K562 (cell line): ENCODE data around the gene UBE2H. TPM values are rescaled to one million over a fixed set of nuclear protein-coding genes. Genes with fewer than 3 reads are reported as not detected.

Experiments used
- CXXC5 ChIP-seq: fragments of 250-450 bp; sonication (Bioruptor Pico); IDR thresholded peaks from 2 replicates; pipeline ENCODE4 v1.8.0; 2022; ENCODE audit warnings: inconsistent platforms, mild to moderate bottlenecking, moderate library complexity
- E2F6 ChIP-seq, 2 experiments: IDR thresholded peaks; 2 replicates each; pipeline ENCODE4 v1.6.1; 2011; ENCODE audit warnings: borderline replicate concordance in 1 of 2, control low read depth in 1 of 2, low read depth in 1 of 2, low read length in 1 of 2, mild to moderate bottlenecking in 1 of 2, mixed read lengths in 1 of 2, moderate library complexity in 1 of 2; ENCODE audit not compliant: insufficient read depth in 1 of 2, insufficient read length in 1 of 2, poor library complexity in 1 of 2, severe bottlenecking in 1 of 2; ENCODE audit errors: extremely low read depth in 1 of 2
- GABPB2 ChIP-seq: fragments of 250-450 bp; sonication (Bioruptor Pico); conservative IDR thresholded peaks from 2 replicates; pipeline ENCODE4 v1.5.1; 2021; ENCODE audit warnings: mild to moderate bottlenecking
- JUN ChIP-seq, 2 experiments: sonication (generic) in 1 of 2; formaldehyde crosslinking in 1 of 2; IDR thresholded peaks; 2 replicates each; pipeline versions ENCODE4 v1.6.1 to v1.8.0; 2012 to 2022; ENCODE audit warnings: borderline replicate concordance in 2 of 2, mild to moderate bottlenecking in 2 of 2, improper control_type of control experiment in 1 of 2, low read depth in 1 of 2, low read length in 1 of 2, missing genetic modification reagents in 1 of 2
- MYNN ChIP-seq, 2 experiments: sonication (generic); formaldehyde crosslinking in 1 of 2; IDR thresholded peaks; 2 replicates each; pipeline versions ENCODE4 v1.5.0 to v1.6.1; 2016 to 2020; ENCODE audit warnings: antibody characterized with exemption in 1 of 2, missing genetic modification reagents in 1 of 2
- NELFE ChIP-seq: IDR thresholded peaks from 2 replicates; pipeline ENCODE4 v1.6.1; 2011; ENCODE audit warnings: mild to moderate bottlenecking; ENCODE audit not compliant: insufficient read depth, insufficient read length
- PTTG1 ChIP-seq: fragments of 450-650 bp; IDR thresholded peaks from 2 replicates; pipeline ENCODE4 v1.6.1; 2016; ENCODE audit warnings: low read depth, mild to moderate bottlenecking, missing genetic modification characterization, missing compliant biosample characterization
- SAP30 ChIP-seq: fragments of 200-600 bp; sonication (generic); IDR thresholded peaks from 2 replicates; pipeline ENCODE4 v1.6.1; 2012; ENCODE audit warnings: borderline replicate concordance, low read depth, mild to moderate bottlenecking, moderate library complexity, low read length, control low read depth, inconsistent platforms; ENCODE audit not compliant: insufficient read depth, poor library complexity, severe bottlenecking
- SOX6 ChIP-seq: fragments of 450-650 bp; IDR thresholded peaks from 2 replicates; pipeline ENCODE4 v1.6.1; 2014; ENCODE audit warnings: mild to moderate bottlenecking
- TBP ChIP-seq: optimal IDR thresholded peaks from 2 replicates; pipeline ENCODE3; 2011; ENCODE audit warnings: low read depth, low read length, improper control_type of control experiment
- ZNF280B ChIP-seq: fragments of 250-450 bp; sonication (Bioruptor Pico); IDR thresholded peaks from 2 replicates; pipeline ENCODE4 v1.5.1; 2021; ENCODE audit warnings: mild to moderate bottlenecking
- ZNF740 ChIP-seq, 3 experiments: fragments of 200-800 bp in 1 of 3; sonication (Bioruptor generic) in 1 of 3; sonication (generic) in 1 of 3; formaldehyde crosslinking in 1 of 3; IDR thresholded peaks; 2 replicates each; pipeline versions ENCODE4 v1.6.1 to v1.8.0; 2016 to 2022; ENCODE audit warnings: mild to moderate bottlenecking in 2 of 3, missing compliant biosample characterization in 2 of 3, missing genetic modification characterization in 2 of 3, missing genetic modification reagents in 1 of 3
- polyA plus RNA-seq, 8 experiments: library from polyadenylated mRNA; depleted of rRNA in 4 of 8; stranded (reverse) in 5 of 8; unstranded in 3 of 8; fragments of >200 nt; fragmentation: Nextera tagmentation in 2 of 8; fragmentation: Illumina TruSeq in 1 of 8; extraction: Ambion mirVana in 2 of 8; extraction: Trizol in 1 of 8; gene quantifications; 2 replicates each; pipeline versions ENCODE4 v1.2.1 to v1.2.3, GENCODE V29; 2011 to 2014; ENCODE audit warnings: inconsistent platforms in 1 of 8, missing spikeins in 1 of 8
- total RNA-seq, 7 experiments: library from RNA; depleted of rRNA in 6 of 7; stranded (reverse); fragments of >200 nt in 6 of 7; fragmentation: Illumina TruSeq in 2 of 7; extraction: Trizol in 2 of 7; gene quantifications; 2 replicates each; pipeline versions ENCODE4 v1.2.1 to v1.2.3, GENCODE V29; 2011 to 2021; ENCODE audit warnings: low replicate concordance in 1 of 7
- TF ChIP-seq, protein P1 (sequence below): fragments of 250-450 bp; sonication (Bioruptor Pico); IDR thresholded peaks from 2 replicates; pipeline ENCODE4 v1.4.0; 2020; ENCODE audit warnings: mild to moderate bottlenecking, moderate library complexity
- TF ChIP-seq, protein P2 (sequence below): fragments of 450-650 bp; IDR thresholded peaks from 2 replicates; pipeline ENCODE4 v1.6.1; 2016; ENCODE audit warnings: low read depth, mild to moderate bottlenecking, moderate library complexity

The UBE2H gene
- total and polyA plus RNA-seq, 9 of the 15 experiments (the other 6 are each of a cell fraction or from before 2014, with no cell fraction given), result 6.3 to 33.0 (median 13.3) TPM

DNA sequence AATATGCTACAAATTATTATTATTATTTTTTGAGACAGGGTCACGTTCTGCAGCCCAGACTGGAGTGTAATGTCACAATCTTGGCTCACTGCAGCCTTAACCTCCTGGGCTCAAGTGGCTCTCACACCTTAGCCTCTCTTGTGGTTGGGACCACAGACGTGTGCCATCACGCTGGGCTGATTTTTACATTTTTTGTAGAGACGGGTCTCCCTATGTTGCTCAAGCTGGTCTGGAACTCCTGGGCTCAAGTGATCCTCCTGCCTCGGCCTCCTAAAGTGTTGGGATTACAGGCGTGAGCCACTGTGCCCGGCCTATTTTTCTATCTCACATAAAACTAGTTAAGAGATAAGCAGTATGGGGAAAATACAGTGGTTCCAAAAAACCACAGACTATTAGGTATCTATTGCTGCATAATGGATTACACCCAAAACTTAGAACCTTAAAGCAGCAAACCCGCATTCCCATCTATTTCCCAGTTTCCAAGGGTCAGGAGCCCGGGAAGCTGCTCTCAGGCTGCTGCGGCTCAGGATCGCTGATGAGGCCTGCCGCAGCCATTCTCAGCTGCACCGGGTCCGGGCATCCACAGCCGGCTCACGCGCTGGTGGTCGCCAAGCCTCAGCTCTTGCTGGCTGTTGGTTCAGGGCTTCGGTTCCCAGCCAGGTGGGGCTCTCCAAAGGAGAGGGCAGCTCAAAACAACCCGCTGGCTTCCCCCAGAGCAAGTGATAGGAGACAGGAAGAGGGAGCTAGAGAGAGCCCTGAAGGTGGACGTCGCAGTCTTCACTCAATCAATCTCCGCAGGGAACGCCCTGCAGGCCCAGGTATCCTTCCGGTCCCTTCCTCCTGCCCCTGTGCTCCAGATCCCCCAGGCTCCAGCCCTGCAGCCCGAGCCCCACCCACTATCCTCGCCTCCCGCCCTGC, 128.2 kb downstream of the UBE2H start (continued):
- TF ChIP-seq MYNN (IDR thresholded peaks at IDR 0.05) (no peak), MYNN (CRISPR knock-in tag; IDR thresholded peaks at IDR 0.05) (no peak), E2F6 (IDR thresholded peaks at IDR 0.05; ENCODE audit: borderline replicate concordance in 1 of 2, extremely low read depth in 1 of 2, insufficient read depth in 1 of 2, insufficient read length in 1 of 2, low read depth in 1 of 2, low read length in 1 of 2, poor library complexity in 1 of 2, severe bottlenecking in 1 of 2) (peak in 1 of 2 experiments; percentile 31), TBP (peak; percentile 7), PTTG1 (tag) (no peak), JUN (IDR thresholded peaks at IDR 0.05; ENCODE audit: borderline replicate concordance, low read depth, low read length) (no peak), JUN (CRISPR knock-in tag; IDR thresholded peaks at IDR 0.05; ENCODE audit: borderline replicate concordance) (no peak), NELFE (no peak), ZNF740 (CRISPR knock-in tag; IDR thresholded peaks at IDR 0.05) (no peak), ZNF740 (tag; IDR thresholded peaks at IDR 0.05) (no peak), SOX6 (no peak), CXXC5 (CRISPR knock-in tag) (peak; percentile 65), GABPB2 (CRISPR knock-in tag) (no peak), ZNF280B (CRISPR knock-in tag) (no peak), SAP30 (peak; percentile 28)
- TF ChIP-seq, protein P1, sequence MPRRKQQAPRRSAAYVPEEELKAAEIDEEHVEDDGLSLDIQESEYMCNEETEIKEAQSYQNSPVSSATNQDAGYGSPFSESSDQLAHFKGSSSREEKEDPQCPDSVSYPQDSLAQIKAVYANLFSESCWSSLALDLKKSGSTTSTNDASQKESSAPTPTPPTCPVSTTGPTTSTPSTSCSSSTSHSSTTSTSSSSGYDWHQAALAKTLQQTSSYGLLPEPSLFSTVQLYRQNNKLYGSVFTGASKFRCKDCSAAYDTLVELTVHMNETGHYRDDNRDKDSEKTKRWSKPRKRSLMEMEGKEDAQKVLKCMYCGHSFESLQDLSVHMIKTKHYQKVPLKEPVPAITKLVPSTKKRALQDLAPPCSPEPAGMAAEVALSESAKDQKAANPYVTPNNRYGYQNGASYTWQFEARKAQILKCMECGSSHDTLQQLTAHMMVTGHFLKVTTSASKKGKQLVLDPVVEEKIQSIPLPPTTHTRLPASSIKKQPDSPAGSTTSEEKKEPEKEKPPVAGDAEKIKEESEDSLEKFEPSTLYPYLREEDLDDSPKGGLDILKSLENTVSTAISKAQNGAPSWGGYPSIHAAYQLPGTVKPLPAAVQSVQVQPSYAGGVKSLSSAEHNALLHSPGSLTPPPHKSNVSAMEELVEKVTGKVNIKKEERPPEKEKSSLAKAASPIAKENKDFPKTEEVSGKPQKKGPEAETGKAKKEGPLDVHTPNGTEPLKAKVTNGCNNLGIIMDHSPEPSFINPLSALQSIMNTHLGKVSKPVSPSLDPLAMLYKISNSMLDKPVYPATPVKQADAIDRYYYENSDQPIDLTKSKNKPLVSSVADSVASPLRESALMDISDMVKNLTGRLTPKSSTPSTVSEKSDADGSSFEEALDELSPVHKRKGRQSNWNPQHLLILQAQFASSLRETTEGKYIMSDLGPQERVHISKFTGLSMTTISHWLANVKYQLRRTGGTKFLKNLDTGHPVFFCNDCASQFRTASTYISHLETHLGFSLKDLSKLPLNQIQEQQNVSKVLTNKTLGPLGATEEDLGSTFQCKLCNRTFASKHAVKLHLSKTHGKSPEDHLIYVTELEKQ (CRISPR knock-in tag), result no peak
- TF ChIP-seq, protein P2, sequence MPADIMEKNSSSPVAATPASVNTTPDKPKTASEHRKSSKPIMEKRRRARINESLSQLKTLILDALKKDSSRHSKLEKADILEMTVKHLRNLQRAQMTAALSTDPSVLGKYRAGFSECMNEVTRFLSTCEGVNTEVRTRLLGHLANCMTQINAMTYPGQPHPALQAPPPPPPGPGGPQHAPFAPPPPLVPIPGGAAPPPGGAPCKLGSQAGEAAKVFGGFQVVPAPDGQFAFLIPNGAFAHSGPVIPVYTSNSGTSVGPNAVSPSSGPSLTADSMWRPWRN, result no peak
